Posterior vena cava (tissue), 2 donors: ENCODE data around the gene SRGAP1. TPM values are rescaled to one million over a fixed set of nuclear protein-coding genes. Genes with fewer than 3 reads are reported as not detected.

Experiments
- DNase-seq: peaks from one replicate; pipeline ENCODE4 v3.0.0-alpha.2; 2020; ENCODE audit warnings: low spot score
- intact Hi-C, 2 donors: fragments of 100-400 bp; cut with DNase I; formaldehyde crosslinking; loops; one replicate each; pipeline versions ENCODE4 v1.14.1 to v1.14.2; 2022 to 2023
- total RNA-seq, 2 donors: library from RNA; stranded (reverse); fragmentation: NEBNext Ultra II Directional; extraction: Animal tissue kit (Norgen Biotek cat#: 25700); gene quantifications; one replicate each; pipeline ENCODE4 v1.2.1, GENCODE V29; 2021
- donor health status: DM: yes; HTN: yes; CAD: no.
- donor health status: DM: yes; HTN: yes; CAD: no.

Gene SRGAP1
- total RNA-seq, 2 donors from 2014 or later = 11.2 to 16.0 TPM

DNA sequence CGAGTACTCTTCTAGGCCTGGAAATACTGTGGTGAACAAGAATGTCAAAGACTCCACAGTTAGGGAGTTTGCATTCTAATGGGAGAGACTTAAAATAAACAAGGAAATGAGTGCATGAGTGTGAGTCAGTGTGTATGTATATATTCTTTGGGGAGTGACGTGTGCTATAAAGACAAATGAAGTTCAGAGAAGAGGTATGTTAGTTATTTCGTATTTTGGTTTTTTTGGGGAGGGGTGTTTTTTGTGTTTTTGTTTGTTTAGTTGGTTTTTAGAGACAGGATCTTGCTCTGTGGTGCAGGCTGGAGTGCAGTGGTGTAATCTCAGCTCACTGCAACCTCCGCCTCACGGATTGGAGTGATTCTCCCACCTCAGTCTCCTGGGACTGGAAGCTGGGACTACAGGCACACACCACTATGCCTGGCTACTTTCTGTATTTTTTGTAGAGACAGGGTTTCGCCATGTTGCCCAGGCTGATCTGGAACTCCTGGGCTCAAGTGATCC is 74.3 kb downstream of the SRGAP1 start:
- intact Hi-C loops = no loop called here
- no peak for DNase-seq

DNA sequence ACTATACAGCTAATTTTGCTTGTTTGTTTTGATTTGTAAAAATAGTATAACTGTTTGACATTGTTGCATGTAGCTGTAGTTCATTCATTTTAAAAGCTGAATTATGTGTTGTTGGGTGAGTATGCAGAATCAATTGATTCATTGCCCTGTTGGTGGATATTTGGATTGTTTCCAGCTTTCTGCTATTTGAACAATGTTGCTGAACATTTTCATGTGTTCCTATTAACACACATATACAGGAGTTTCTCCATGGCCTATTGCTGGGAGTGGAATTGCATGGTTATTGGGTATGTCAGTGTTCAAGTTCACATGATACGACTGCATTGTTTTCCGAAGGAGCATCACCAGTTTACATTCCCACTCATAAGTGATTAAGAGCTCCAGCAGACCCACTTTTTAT is 75.3 kb downstream of the SRGAP1 start:
- no peak for DNase-seq
- intact Hi-C loops = no loop called here

DNA sequence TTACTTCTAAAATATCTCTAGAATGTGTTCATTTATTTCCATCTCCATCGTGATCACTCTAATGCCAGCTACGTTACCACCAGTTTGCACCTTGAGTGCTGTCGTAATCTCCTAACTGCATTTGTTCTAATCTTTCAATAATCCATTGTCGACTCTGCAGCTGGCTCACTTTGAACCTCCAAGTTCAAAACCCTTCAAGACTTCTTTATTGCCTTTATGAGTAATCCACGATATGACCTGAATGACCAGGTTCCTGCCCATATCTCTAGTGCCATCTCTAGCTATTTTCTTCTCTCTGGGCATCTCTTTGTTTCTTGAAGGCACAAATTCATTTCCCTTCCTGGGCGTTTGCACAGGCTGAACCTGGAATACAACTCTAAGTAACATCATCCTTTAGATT is 76.7 kb downstream of the SRGAP1 start:
- DNase-seq = no peak
- intact Hi-C loops = no loop called here

DNA sequence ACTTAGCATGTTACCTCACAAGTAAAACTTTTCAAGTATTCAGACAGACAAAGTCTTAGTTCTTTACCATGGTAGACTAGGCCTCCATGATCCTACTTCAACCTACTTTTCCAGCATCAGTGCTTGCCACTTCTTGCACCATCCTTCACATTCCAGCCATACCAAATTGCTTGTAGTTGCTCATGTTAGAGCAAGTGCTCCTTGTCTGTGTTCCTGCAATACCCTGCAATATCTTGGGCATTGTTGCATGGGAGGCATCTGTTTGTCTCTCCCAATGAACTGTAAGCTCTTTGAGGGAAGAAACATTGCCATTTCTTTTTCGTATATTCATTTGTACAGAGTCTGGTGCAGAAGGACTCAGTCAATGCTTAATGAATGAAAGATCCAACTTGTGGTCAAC is 78.0 kb downstream of the SRGAP1 start:
- no peak for DNase-seq
- intact Hi-C loops = no loop called here

- DNase-seq = no peak
- intact Hi-C loops = no loop called here
Observed at GRCh38 chr12:63924781-63925180, 80.3 kb downstream of the SRGAP1 start.

GRCh38 chr12:63927511-63927910 is 83.0 kb downstream of the SRGAP1 start:
- no peak for DNase-seq
- intact Hi-C loops = no loop called here

DNA sequence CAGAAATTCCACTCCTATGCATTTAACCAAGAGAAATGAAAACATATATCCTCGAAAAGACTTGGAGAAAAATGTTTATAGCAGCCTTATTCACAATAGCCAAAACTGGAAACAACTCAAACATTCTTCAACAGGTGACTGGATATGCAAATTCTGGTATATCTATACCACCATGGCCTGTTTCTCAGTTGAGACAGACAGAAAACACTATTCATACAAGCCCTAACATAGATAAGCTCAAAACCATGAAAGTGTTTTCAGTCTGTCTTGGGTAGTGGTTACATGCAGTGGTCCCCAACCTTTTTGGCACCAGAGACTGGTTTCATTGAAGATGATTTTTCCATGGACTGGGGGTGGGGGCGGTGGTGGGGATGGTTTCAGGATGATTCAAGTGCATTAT is 83.8 kb downstream of the SRGAP1 start:
- DNase-seq = no peak
- intact Hi-C loops = no loop called here

DNA sequence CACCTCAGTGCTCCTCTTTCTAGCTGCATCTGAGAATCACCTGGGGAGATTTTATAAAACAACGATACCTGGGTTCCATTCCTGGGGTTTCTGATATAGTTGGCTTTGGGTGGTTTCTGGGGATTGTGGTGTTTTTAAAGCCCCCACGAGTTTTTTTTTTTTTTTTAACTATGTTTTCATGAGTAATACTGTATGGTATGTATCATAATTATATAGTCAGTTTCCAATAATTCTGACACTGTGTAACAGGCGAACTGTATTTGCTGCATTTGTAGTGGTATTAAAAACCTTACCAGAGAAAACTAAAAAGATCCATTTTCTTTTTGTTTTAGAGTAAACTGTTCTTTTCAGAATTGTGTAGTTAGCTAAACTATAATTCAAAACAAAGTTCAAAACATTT is 84.9 kb downstream of the SRGAP1 start:
- intact Hi-C loops = no loop called here
- no peak for DNase-seq

DNA sequence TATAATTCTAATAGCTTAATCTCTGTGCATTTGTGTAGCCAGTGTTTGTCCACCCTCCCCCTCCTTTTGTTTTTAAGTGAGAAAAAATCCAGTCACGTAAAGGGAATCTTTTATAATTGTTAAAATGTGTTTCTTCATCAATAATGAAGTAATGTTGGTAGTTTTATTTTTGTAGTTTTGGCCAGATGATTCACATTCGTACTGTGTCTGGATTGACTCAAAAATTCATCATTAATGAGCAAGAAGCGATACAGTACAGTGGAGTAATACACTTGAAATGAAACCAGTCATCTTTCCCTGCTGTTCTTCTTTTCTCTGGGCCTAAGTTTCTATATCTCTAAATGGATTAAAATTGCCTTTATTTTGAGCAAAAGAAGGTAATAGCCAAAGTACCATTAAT is 86.5 kb downstream of the SRGAP1 start:
- DNase-seq = no peak

DNA sequence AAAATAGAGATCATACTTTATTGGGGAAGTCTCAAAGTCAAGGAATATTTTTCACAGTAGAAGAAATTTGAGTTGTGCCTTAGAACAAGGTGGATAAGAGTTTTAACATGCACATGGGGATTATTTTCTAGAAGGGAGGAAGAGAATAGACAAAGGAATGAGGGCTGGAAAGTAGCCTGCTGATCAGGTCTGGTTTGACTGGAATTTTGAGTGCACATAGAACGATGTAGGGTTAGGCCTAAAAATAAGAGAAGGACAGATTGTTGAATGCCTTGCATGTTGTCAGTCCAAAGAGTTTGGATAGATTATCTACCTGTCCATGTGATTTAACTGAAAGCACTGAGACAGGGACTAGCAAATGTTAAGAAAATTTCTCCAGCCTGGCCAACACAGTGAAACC is 87.2 kb downstream of the SRGAP1 start:
- intact Hi-C loops = no loop called here
- DNase-seq = no peak

More for the DNA sequence above, 86.5 kb downstream of the SRGAP1 start:
- intact Hi-C loops = no loop called here

GRCh38 chr12:63934936-63935335 is 90.4 kb downstream of the SRGAP1 start:
- intact Hi-C loops = no loop called here
- no peak for DNase-seq

GRCh38 chr12:63935361-63935760 is 90.9 kb downstream of the SRGAP1 start:
- no peak for DNase-seq

DNA sequence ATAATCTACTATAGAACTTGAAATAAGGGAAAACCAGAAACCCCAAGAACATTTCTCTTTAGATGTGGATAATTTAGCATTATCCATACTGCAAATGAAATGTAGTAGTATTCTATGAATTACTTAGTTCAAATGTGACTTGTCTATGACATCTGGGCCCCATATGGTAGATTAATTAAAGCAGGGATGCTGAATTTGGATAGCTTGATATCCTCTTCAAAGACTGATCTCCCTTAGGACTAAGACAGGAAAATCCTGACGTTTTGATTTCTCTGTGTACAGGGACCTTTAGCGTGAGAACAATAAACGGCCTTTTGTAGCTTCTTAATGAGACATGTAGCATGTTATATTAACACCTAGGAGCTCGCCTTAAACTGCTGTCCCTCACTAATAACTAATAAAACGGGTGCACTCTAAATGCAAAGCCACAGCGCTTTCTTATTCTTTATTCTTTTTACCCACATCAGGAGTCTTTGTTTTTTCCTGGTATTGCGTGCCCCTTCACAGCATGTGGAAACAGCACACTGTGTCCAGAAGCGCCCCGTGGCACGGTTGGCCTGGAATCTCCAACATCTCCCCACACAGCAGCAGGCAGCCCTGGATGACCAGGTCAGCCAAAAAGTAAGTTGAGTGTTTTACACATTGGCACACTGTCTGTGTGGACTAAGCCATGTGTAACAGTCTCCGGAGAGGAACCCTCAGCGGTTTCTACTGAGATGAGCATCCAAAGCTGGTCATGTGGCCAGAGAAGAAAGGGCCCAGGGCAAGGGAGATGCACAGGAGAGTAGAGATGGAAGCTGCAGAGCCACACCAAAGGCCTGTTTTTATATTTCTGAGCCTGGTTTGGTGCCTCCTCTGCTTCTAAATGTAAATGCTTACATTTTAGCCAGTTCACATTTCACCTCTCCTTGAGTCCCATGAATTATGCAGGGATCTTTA is 93.1 kb downstream of the SRGAP1 start:
- no peak for DNase-seq
- intact Hi-C loops = no loop called here

More at GRCh38 chr12:63935361-63935760, 90.9 kb downstream of the SRGAP1 start:
- intact Hi-C loops = no loop called here

DNA sequence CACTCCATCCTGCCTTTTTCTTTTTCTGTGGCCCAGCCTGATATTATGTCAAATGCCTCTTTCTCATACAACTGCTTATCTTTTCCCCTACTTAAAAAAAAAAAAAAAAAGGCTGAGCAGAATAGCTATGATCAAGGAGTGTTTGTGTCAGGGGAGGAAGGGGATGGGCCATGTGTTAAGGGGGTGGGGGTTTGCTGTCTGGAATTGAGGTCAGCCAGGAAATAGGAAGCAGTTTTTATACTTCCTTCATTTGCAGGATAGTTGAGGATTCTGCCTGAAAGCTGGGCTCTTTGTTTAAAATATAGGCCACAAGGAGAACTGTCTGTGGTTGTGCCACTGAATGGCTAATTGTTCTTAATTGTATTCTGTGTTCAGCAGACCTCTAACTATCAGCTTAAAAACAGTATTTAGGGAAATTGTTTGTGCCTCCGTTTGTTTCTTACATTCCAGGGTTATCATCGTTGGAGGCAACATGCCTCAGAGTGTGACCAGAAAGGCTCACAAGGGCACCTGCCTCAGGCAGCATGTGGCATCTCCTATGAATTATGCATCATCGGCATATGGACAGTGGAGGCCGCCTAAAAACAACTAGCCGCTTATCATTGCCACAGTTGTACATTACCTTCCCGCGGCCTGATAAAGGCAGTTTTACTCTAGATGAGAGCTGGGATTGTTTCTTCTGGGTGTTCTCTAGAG is 96.0 kb downstream of the SRGAP1 start:
- no peak for DNase-seq
- intact Hi-C loops = no loop called here

DNA sequence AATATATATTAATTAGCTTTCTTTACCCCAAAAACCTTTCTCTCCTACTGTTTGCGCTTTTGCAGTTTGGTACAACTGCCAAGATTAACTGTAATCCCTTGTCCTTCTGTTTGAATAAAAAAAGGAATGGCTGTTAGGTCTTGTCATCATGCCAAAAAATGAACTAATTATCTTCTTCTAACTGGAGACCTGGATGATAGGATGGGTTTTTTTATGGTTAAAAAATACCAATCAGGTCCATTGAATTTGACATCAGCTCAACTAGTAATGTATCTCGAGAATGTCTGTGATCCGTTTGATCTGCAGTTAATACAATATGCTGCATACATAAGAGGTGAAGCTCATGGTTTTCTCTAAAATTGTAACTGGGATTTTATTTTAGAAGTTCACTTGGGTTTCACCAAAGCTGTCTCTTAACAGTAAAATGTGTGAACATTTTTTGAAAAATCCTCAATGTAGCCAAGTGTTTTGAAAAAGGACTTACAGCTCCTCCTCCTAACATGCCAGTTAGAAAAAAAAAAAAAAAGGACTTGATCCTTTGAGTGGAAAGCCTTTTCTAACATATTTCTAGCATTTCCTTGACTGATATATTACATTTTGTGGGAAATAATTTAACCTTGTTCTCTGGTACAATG is 96.8 kb downstream of the SRGAP1 start:
- DNase-seq = no peak
- intact Hi-C loops = no loop called here

DNA sequence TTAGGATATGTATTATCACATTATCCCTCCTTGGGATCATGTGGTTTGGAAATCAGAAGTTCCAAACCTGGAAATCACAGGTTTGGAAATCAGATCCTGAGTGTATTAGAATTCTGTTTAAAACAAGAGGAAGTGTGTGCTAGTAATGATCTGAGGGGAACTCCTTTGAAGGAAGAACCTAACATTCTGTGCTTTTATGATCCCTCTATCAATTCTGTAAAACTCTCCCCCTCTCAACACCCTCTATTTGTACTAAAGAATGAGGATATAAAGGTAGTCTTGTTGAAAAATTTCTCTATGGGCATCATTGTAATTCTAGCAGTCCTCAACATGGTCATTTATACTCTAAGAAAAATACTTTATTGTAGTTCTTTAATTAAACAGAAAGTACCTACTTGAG is 97.4 kb downstream of the SRGAP1 start:
- no peak for DNase-seq
- intact Hi-C loops = no loop called here

- intact Hi-C loops = no loop called here
- DNase-seq = no peak
Observed at GRCh38 chr12:63942464-63943241, 98.2 kb downstream of the SRGAP1 start.

DNA sequence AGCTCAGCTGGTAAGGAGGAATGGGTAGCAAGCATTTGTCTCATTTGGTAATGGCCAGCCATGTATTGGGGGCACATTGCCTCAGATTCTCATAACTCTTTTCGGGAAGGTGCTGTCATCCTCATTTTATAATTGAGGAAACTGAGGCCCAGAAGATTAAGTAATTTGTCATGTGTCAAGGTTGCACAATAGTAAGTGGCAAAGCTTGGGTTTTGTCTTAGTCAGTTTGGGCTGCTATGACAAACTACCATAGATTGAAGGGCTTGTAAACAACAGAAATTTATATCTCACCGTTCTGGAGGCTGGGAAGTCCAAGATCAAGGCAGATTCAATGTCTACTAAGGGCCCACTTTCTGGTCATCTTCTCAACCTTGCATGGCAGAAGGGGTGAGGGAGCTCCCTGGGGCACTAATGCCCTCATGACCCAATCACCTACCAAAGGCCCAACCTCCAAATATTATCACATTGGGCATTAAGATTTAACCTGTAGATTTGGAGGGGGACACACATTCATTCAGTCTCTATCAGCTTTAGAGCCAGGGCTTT is 99.6 kb downstream of the SRGAP1 start:
- intact Hi-C loops = no loop called here

GRCh38 chr12:63944586-63945228 is 100.2 kb downstream of the SRGAP1 start:
- intact Hi-C loops = no loop called here
- no peak for DNase-seq

More for the DNA sequence above, 99.6 kb downstream of the SRGAP1 start:
- DNase-seq = no peak
